HepG2 (cell line): Measurements from ENCODE around the gene NAT9. TPM values are rescaled to one million over a fixed set of nuclear protein-coding genes. Genes with fewer than 3 reads are reported as not detected.

Experiments
- ATAC-seq: fragments of 200-7000 bp; cut with Tn5 transposase; 3 replicates; pipeline ENCODE4 v1.9.1; 2020; ENCODE audit warnings: mild to moderate bottlenecking, moderate library complexity
- BruUV-seq: library from RNA; stranded (reverse); fragments of 400-500 nt; replicated peaks from 2 replicates; lab custom pipeline; 2021; lab: Mats Ljungman, UMichigan
- CTCF ChIA-PET: fragments of 300-600 bp; formaldehyde crosslinking; extraction: SDS; loops from one replicate; lab custom pipeline; 2021; ENCODE audit warnings: low total read pairs, inconsistent platforms, low intra/inter-chr PET ratio; lab: Yijun Ruan, JAX
- POLR2A ChIA-PET: fragments of 350-600 bp; sonication (Branson Sonifier 250); formaldehyde crosslinking; loops from one replicate; lab custom pipeline; 2020; ENCODE audit warnings: antibody characterized with exemption, inconsistent platforms; lab: Yijun Ruan, JAX
- DNase-seq: peaks from one replicate; pipeline ENCODE4 v3.0.0-alpha.2; 2015; ENCODE audit warnings: low spot score
- FAIRE-seq: peaks from 3 replicates; lab custom pipeline; 2011; peaks lifted over from hg19 to GRCh38; lab: Jason Lieb, UNC
- H2AFZ ChIP-seq: one replicate; pipeline ENCODE4 v1.6.1; 2011; ENCODE audit warnings: low read length, inconsistent platforms
- H3K27ac ChIP-seq: fragments of 300-600 bp; 3 replicates; pipeline ENCODE4 v1.8.0; 2011; ENCODE audit warnings: mixed run types, mild to moderate bottlenecking, mixed read lengths, low read length, inconsistent platforms; ENCODE audit not compliant: insufficient read depth; ENCODE audit errors: extremely low read length
- H3K27me3 ChIP-seq, 2 experiments: fragments of 200-600 bp in 1 of 2; 2 replicates in 1 of 2; 3 replicates in 1 of 2; pipeline versions ENCODE4 v1.6.0 to v1.8.0; 2011; ENCODE audit warnings: low read length in 2 of 2, mild to moderate bottlenecking in 2 of 2, moderate library complexity in 2 of 2, inconsistent platforms in 1 of 2; ENCODE audit not compliant: insufficient read depth in 2 of 2, control insufficient read depth in 1 of 2
- H3K36me3 ChIP-seq, 2 experiments: fragments of 200-600 bp in 1 of 2; replicated peaks in 1 of 2; 2 replicates in 1 of 2; 3 replicates in 1 of 2; pipeline versions ENCODE4 v1.5.1 to v1.8.0; 2011; ENCODE audit warnings: low read length in 2 of 2, inconsistent platforms in 1 of 2; ENCODE audit not compliant: insufficient read depth in 2 of 2, control insufficient read depth in 1 of 2
- H3K4me1 ChIP-seq: 2 replicates; pipeline ENCODE4 v1.5.1; 2012; ENCODE audit warnings: low read length, inconsistent platforms; ENCODE audit not compliant: insufficient read depth
- H3K4me2 ChIP-seq: 2 replicates; pipeline ENCODE4 v1.6.0; 2011; ENCODE audit warnings: low read depth, low read length, inconsistent platforms
- H3K4me3 ChIP-seq, 3 experiments: fragments of 200-600 bp in 1 of 3; sonication (generic), shearing (Covaris generic) in 1 of 3; replicated peaks in 1 of 3; 2 replicates each; pipeline ENCODE4 v1.5.1; 2011 to 2016; ENCODE audit warnings: low read length in 3 of 3, inconsistent platforms in 2 of 3, low read depth in 2 of 3, mild to moderate bottlenecking in 2 of 3, control low read depth in 1 of 3, mixed read lengths in 1 of 3; ENCODE audit not compliant: insufficient read depth in 1 of 3
- H3K79me2 ChIP-seq: one replicate; pipeline ENCODE4 v1.6.1; 2011; ENCODE audit warnings: low read length, inconsistent platforms; ENCODE audit not compliant: insufficient read depth
- H3K9ac ChIP-seq: 2 replicates; pipeline ENCODE4 v1.6.0; 2011; ENCODE audit warnings: mild to moderate bottlenecking, low read depth, low read length, inconsistent platforms; ENCODE audit not compliant: insufficient read depth
- H3K9me3 ChIP-seq: 2 replicates; pipeline ENCODE4 v1.5.1; 2012; ENCODE audit warnings: mild to moderate bottlenecking, low read length
- H4K20me1 ChIP-seq: 2 replicates; pipeline ENCODE4 v1.6.0; 2011; ENCODE audit warnings: inconsistent platforms, mild to moderate bottlenecking, low read length, moderate library complexity; ENCODE audit not compliant: insufficient read depth
- AGO2 ChIP-seq: fragments of 200-400 bp; formaldehyde crosslinking; optimal IDR thresholded peaks from 2 replicates; pipeline ENCODE3; 2017; ENCODE audit warnings: mild to moderate bottlenecking, low read depth, low read length, moderate library complexity
- CHD4 ChIP-seq: fragments of 200-600 bp; sonication (generic); IDR thresholded peaks from 2 replicates; pipeline ENCODE4 v1.7.0; 2017; ENCODE audit warnings: mild to moderate bottlenecking, low read length, borderline replicate concordance
- DR1 ChIP-seq: sonication (generic); formaldehyde crosslinking; IDR thresholded peaks from 2 replicates; pipeline ENCODE4 v1.8.0; 2021; ENCODE audit warnings: mild to moderate bottlenecking, missing genetic modification reagents, inconsistent platforms
- E2F2 ChIP-seq: sonication (generic); formaldehyde crosslinking; IDR thresholded peaks from 2 replicates; pipeline ENCODE4 v1.4.0; 2020; ENCODE audit warnings: missing genetic modification reagents, borderline replicate concordance
- ESRRA ChIP-seq: sonication (generic); formaldehyde crosslinking; IDR thresholded peaks from 2 replicates; pipeline ENCODE4 v1.5.1; 2020; ENCODE audit warnings: mild to moderate bottlenecking, low read depth, missing genetic modification reagents
- EZH2 ChIP-seq: conservative IDR thresholded peaks from 2 replicates; pipeline ENCODE4 v1.6.1; 2012; ENCODE audit warnings: mild to moderate bottlenecking, low read depth, low read length, moderate library complexity
- GRHL1 ChIP-seq: sonication (generic); formaldehyde crosslinking; conservative IDR thresholded peaks from 2 replicates; pipeline ENCODE4 v1.8.0; 2022; ENCODE audit warnings: missing genetic modification reagents
- HNF1B ChIP-seq: sonication (generic); formaldehyde crosslinking; IDR thresholded peaks from 2 replicates; pipeline ENCODE4 v1.5.1; 2020; ENCODE audit warnings: mild to moderate bottlenecking, moderate library complexity, missing genetic modification reagents
- ISL2 ChIP-seq: sonication (generic); formaldehyde crosslinking; IDR thresholded peaks from 2 replicates; pipeline ENCODE4 v1.5.0; 2020; ENCODE audit warnings: missing genetic modification reagents
- KAT2B ChIP-seq: fragments of 150-350 bp; IDR thresholded peaks from 2 replicates; pipeline ENCODE4 v1.6.1; 2014; ENCODE audit warnings: low read depth, low read length, borderline replicate concordance
- POLR2AphosphoS5 ChIP-seq: IDR thresholded peaks from 2 replicates; pipeline ENCODE4 v1.6.1; 2012; ENCODE audit warnings: low read depth, low read length
- SP5 ChIP-seq: IDR thresholded peaks from 2 replicates; pipeline ENCODE4 v1.6.1; 2016; ENCODE audit warnings: low read depth, borderline replicate concordance
- ZMYM3 ChIP-seq: sonication (generic); formaldehyde crosslinking; IDR thresholded peaks from 2 replicates; pipeline ENCODE4 v1.5.1; 2020; ENCODE audit warnings: mild to moderate bottlenecking, missing genetic modification reagents
- ZNF367 ChIP-seq: sonication (generic); formaldehyde crosslinking; IDR thresholded peaks from 2 replicates; pipeline ENCODE4 v1.4.0; 2020; ENCODE audit warnings: missing genetic modification reagents, borderline replicate concordance
- ZNF547 ChIP-seq: sonication (generic); formaldehyde crosslinking; IDR thresholded peaks from 2 replicates; pipeline ENCODE4 v1.5.1; 2020; ENCODE audit warnings: mild to moderate bottlenecking, missing genetic modification reagents
- ZNF549 ChIP-seq: sonication (generic); formaldehyde crosslinking; IDR thresholded peaks from 2 replicates; pipeline ENCODE4 v1.5.0; 2020; ENCODE audit warnings: missing genetic modification reagents
- ZNF550 ChIP-seq: sonication (generic); formaldehyde crosslinking; IDR thresholded peaks from 2 replicates; pipeline ENCODE4 v1.4.0; 2020; ENCODE audit warnings: mild to moderate bottlenecking, missing genetic modification reagents, borderline replicate concordance
- ZNF562 ChIP-seq: sonication (generic); formaldehyde crosslinking; IDR thresholded peaks from 2 replicates; pipeline ENCODE4 v1.8.0; 2022; ENCODE audit warnings: missing genetic modification reagents, borderline replicate concordance
- ZNF878 ChIP-seq: sonication (generic); formaldehyde crosslinking; IDR thresholded peaks from 2 replicates; pipeline ENCODE4 v1.8.1; 2023; ENCODE audit warnings: mild to moderate bottlenecking, missing genetic modification reagents, moderate library complexity
- WGBS: methylation state at CpG from one replicate; pipeline ENCODE4 v1.1.6; 2017; ENCODE audit warnings: low lambda C conversion rate; 5-methylcytosine and 5-hydroxymethylcytosine counted together
- in situ Hi-C: cut with HindIII; loops from 2 replicates; pipeline ENCODE4 v1.10.0; 2017; ENCODE audit warnings: low pct_unique_long_range_greater_than_20kb; ENCODE audit not compliant: extremely low pct_ligation_motif_present
- intact Hi-C: fragments of 100-400 bp; cut with micrococcal nuclease; formaldehyde crosslinking; loops from one replicate; pipeline ENCODE4 v1.10.0; 2022; ENCODE audit not compliant: unreplicated experiment
- polyA plus RNA-seq, 8 experiments: library from polyadenylated mRNA; depleted of rRNA in 3 of 8; stranded (reverse) in 7 of 8; unstranded in 1 of 8; fragments of >200 nt; fragmentation: Illumina TruSeq in 4 of 8; extraction: Trizol in 4 of 8; gene quantifications; 2 replicates each; pipeline versions ENCODE4 v1.2.1 to v1.2.3, GENCODE V29; 2011 to 2016; ENCODE audit warnings: low read depth in 4 of 8, missing spikeins in 1 of 8, mixed read lengths in 1 of 8; ENCODE audit not compliant: insufficient read depth in 1 of 8
- total RNA-seq, 5 experiments: library from RNA; depleted of rRNA; stranded (reverse); fragments of >200 nt; fragmentation: Illumina TruSeq; extraction: Trizol; gene quantifications; 2 replicates each; pipeline ENCODE4 v1.2.3, GENCODE V29; 2016; ENCODE audit warnings: low read depth in 1 of 5

Gene NAT9
- total and polyA plus RNA-seq, 2 of the 13 experiments (the other 11 are each of a cell fraction or from before 2014, with no cell fraction given): 39.7 to 44.2 TPM

GRCh38 chr17:74768069-74768762 lies 7.9 kb downstream of the NAT9 start (continued):
- TF ChIP-seq ZNF562 (CRISPR knock-in tag): no peak

GRCh38 chr17:74767111-74767516 lies 9.0 kb downstream of the NAT9 start:
- DNase-seq: no peak
- H3K27me3 ChIP-seq: no peaks in the 10 kb centered on the region
- H3K27ac ChIP-seq: peak overlapping the region; percentile 37
- H3K9ac ChIP-seq: no peak overlapping the region
- ChIA-PET POLR2A (interaction anchor here (0.7 to 29.3 kb wide), 3 partner anchors 9 to 13 kb away, joined by 3 to 1459 read pairs (median 5); partner anchors contain the start of genes NAT9 and NHERF1), CTCF (interaction anchor here (1.5 to 12.2 kb wide), 2 partner anchors 9 to 19 kb away, joined by 3 to 219 read pairs; partner anchors contain the start of genes NAT9 and NHERF1)
- H3K4me1 ChIP-seq: peaks cover 93% of the 10 kb centered on the region
- intact Hi-C loops (no loop called here), in situ Hi-C loops (no loop called here)
- 97% methylated on average over 6 of the region's 10 CpGs for WGBS
- FAIRE-seq: no peak
- no peak overlapping the region for H3K4me3 ChIP-seq
- peaks cover 25 to 63% of the 10 kb centered on the region in 2 experiments for H3K36me3 ChIP-seq
- H3K4me2 ChIP-seq: no peak overlapping the region
- no peak for ATAC-seq
- H2AFZ ChIP-seq: no peak overlapping the region
- H3K9me3 ChIP-seq: no peaks in the 10 kb centered on the region
- peaks cover 26% of the 10 kb centered on the region; the same call in 1 of the 2 replicates for H4K20me1 ChIP-seq
- BruUV-seq: no TSS peak
- H3K79me2 ChIP-seq: peaks cover 38% of the 10 kb centered on the region
- TF ChIP-seq EZH2 (no peak), POLR2AphosphoS5 (no peak), ISL2 (CRISPR knock-in tag) (no peak), ZNF367 (CRISPR knock-in tag) (no peak), CHD4 (no peak), KAT2B (no peak), ZNF547 (0 out of 2 replicates have a peak, but pooled peaks have one; percentile 52), ESRRA (CRISPR knock-in tag) (no peak), GRHL1 (no peak), AGO2 (peak; percentile 89), E2F2 (no peak), HNF1B (0 out of 2 replicates have a peak, but pooled peaks have one; percentile 24), ZNF878 (CRISPR knock-in tag) (no peak), ZNF549 (no peak), SP5 (CRISPR knock-in tag) (no peak), ZNF550 (no peak), DR1 (CRISPR knock-in tag) (no peak), ZMYM3 (CRISPR knock-in tag) (no peak)
